Ascending aorta (tissue), 2 donors: ENCODE results near the gene CCDC28A. TPM values are rescaled to one million over a fixed set of nuclear protein-coding genes. Genes with fewer than 3 reads are reported as not detected.

Source experiments
- DNase-seq, 2 donors: peaks; one replicate each; pipeline ENCODE4 v3.0.0-alpha.2; 2019; ENCODE audit warnings: low spot score in 2 of 2
- H3K27ac ChIP-seq, 2 donors: fragments of 200-600 bp; sonication (generic); one replicate each; pipeline ENCODE4 v1.5.1; 2016 to 2017; ENCODE audit warnings: mild to moderate bottlenecking in 1 of 2
- H3K27me3 ChIP-seq: fragments of 200-600 bp; sonication (generic); one replicate; pipeline ENCODE4 v1.5.1; 2017
- H3K36me3 ChIP-seq, 2 donors: fragments of 200-600 bp; sonication (generic); one replicate each; pipeline ENCODE4 v1.5.1; 2016
- H3K4me1 ChIP-seq, 2 donors: fragments of 200-600 bp; sonication (generic); one replicate each; pipeline ENCODE4 v1.5.1; 2016 to 2017; ENCODE audit warnings: mild to moderate bottlenecking in 1 of 2
- H3K4me3 ChIP-seq, 2 donors: fragments of 200-600 bp; sonication (generic); one replicate each; pipeline ENCODE4 v1.5.1; 2016 to 2017; ENCODE audit warnings: mild to moderate bottlenecking in 1 of 2
- H3K9me3 ChIP-seq, 2 donors: fragments of 200-600 bp; sonication (generic); one replicate each; pipeline ENCODE4 v1.5.1; 2016
- intact Hi-C: fragments of 100-400 bp; cut with DNase I; formaldehyde crosslinking; loops from one replicate; pipeline ENCODE4 v1.15.1; 2023
- total RNA-seq: library from RNA; depleted of rRNA; stranded (reverse); fragments of >200 nt; gene quantifications from one replicate; pipeline ENCODE4 v1.1.0, GENCODE V29; 2016
- TF ChIP-seq, protein P1 (sequence below), 3 experiments: fragments of 200-600 bp in 2 of 3; fragments of 450-650 bp in 1 of 3; sonication (generic) in 2 of 3; IDR thresholded peaks; one replicate each; pipeline ENCODE4 v1.5.1; 2016 to 2019; ENCODE audit warnings: antibody characterized with exemption in 3 of 3, mild to moderate bottlenecking in 1 of 3, moderate library complexity in 1 of 3

Gene CCDC28A
- total RNA-seq, 1 donor from 2014 or later, result 0.32 TPM

DNA sequence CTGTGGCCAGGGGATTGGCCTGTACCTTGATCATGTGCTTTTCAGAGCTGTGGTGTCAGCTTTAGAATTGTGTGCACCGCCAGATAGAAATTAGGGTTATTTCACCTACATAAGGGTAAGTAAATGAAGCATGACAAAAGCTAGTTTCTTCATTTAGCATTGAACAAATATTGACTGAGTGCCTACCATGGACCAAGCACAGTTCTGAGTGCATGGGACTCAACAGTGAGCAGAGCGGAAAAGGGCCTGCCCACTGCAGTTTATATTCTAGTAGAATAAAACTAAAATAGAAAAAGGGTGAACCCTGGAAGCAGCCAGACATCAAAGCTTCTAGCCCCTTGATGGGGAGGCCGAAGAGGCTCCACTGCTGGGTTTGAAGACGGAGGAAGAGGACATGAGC is 48.0 kb downstream of the CCDC28A start:
- intact Hi-C loops, result no loop called here
- Histone ChIP-seq H3K36me3 (no peaks in the 10 kb centered on the region), H3K4me1 (no peaks in the 10 kb centered on the region), H3K4me3 (no peak overlapping the region), H3K27ac (no peak overlapping the region), H3K27me3 (no peaks in the 10 kb centered on the region), H3K9me3 (no peaks in the 10 kb centered on the region)
- TF ChIP-seq, protein P1, sequence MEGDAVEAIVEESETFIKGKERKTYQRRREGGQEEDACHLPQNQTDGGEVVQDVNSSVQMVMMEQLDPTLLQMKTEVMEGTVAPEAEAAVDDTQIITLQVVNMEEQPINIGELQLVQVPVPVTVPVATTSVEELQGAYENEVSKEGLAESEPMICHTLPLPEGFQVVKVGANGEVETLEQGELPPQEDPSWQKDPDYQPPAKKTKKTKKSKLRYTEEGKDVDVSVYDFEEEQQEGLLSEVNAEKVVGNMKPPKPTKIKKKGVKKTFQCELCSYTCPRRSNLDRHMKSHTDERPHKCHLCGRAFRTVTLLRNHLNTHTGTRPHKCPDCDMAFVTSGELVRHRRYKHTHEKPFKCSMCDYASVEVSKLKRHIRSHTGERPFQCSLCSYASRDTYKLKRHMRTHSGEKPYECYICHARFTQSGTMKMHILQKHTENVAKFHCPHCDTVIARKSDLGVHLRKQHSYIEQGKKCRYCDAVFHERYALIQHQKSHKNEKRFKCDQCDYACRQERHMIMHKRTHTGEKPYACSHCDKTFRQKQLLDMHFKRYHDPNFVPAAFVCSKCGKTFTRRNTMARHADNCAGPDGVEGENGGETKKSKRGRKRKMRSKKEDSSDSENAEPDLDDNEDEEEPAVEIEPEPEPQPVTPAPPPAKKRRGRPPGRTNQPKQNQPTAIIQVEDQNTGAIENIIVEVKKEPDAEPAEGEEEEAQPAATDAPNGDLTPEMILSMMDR (IDR thresholded peaks at IDR 0.05), result no peak
- DNase-seq, result no peak

DNA sequence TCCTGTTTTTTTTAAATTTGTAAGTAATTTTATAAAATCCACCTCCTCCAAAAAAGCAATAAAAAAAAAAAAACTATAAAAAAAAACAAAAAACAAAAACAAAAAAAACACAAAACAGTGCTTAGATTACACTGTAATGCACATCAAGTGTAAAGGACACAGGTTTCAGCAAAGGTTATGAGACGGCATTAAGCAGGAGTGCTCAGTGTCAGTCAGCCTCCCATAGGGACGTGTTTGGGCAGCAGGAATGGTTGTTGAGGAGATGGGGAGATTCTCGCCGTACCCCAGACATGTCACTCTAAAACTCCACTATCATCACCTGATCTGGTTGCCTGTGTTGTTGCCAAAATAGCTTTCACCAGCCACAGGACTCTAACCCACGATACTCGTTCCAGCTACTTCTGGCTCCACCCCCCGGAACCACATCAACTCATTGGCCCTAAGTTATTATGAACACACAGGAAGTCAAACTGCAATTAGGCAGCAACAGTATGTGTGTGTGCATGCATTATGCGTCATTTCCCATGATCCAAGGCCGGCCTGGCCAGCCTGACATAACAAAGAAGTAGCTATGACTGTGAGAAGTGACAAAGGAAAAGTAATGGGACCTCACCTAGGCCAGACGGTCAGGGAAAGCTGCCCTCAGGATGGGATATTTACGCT is 51.0 kb downstream of the CCDC28A start:
- H3K4me1 ChIP-seq, result no peaks in the 10 kb centered on the region
- DNase-seq, result no peak
- intact Hi-C loops, result no loop called here
- H3K4me3 ChIP-seq, result no peak overlapping the region
- H3K9me3 ChIP-seq, result no peaks in the 10 kb centered on the region
- TF ChIP-seq, protein P1 (IDR thresholded peaks at IDR 0.05), result no peak
- H3K27me3 ChIP-seq, result no peaks in the 10 kb centered on the region
- H3K36me3 ChIP-seq, result no peaks in the 10 kb centered on the region
- no peak overlapping the region for H3K27ac ChIP-seq

DNA sequence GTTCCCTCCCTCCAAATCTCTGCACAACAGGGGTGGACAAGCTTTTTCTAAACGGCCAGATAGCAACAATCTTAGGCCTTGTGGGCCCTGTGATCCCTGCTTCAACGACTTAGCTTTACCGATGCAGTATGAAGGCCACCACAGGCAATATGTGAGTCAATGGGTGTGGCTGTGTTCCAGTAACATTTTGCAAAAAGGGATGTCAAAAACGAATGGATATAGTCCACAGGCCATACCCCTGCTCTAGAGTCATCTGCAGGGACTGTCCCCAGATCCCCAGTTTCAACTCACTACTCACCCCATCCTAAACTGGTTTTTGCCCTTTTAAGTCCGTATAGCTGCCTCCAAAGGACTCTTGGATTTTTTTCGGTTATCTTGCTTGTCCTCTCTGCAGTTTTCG is 56.7 kb downstream of the CCDC28A start:
- intact Hi-C loops, result no loop called here
- H3K9me3 ChIP-seq, result no peaks in the 10 kb centered on the region
- DNase-seq, result no peak
- no peaks in the 10 kb centered on the region for H3K36me3 ChIP-seq
- TF ChIP-seq, protein P1 (IDR thresholded peaks at IDR 0.05), result no peak
- H3K4me1 ChIP-seq, result no peaks in the 10 kb centered on the region
- no peaks in the 10 kb centered on the region for H3K27me3 ChIP-seq
- H3K4me3 ChIP-seq, result no peak overlapping the region
- H3K27ac ChIP-seq, result no peak overlapping the region

DNA sequence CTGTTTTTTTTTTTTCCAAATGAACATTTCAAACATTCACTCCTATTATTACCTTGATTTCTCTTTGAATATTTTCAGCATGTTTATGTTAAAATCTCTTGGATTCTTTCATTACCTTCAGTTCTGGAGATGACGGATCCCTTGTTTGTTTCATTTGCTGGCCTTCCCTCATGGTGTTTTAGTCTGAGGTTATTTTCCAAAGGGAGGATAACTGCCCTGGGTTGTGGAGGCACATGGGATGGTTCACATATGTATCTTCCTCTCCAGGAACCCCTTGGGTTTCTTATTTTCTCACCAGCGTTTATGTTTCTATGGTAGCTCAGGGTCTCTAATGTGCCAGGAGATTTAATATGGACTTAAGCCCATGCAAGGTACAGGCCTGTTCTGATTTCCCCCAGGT is 58.6 kb downstream of the CCDC28A start:
- H3K4me1 ChIP-seq, result no peaks in the 10 kb centered on the region
- no peaks in the 10 kb centered on the region for H3K9me3 ChIP-seq
- no peaks in the 10 kb centered on the region for H3K36me3 ChIP-seq
- no peak for DNase-seq
- no peak overlapping the region for H3K4me3 ChIP-seq
- TF ChIP-seq, protein P1 (IDR thresholded peaks at IDR 0.05), result no peak
- no peak overlapping the region for H3K27ac ChIP-seq
- no peaks in the 10 kb centered on the region for H3K27me3 ChIP-seq
- intact Hi-C loops, result no loop called here

DNA sequence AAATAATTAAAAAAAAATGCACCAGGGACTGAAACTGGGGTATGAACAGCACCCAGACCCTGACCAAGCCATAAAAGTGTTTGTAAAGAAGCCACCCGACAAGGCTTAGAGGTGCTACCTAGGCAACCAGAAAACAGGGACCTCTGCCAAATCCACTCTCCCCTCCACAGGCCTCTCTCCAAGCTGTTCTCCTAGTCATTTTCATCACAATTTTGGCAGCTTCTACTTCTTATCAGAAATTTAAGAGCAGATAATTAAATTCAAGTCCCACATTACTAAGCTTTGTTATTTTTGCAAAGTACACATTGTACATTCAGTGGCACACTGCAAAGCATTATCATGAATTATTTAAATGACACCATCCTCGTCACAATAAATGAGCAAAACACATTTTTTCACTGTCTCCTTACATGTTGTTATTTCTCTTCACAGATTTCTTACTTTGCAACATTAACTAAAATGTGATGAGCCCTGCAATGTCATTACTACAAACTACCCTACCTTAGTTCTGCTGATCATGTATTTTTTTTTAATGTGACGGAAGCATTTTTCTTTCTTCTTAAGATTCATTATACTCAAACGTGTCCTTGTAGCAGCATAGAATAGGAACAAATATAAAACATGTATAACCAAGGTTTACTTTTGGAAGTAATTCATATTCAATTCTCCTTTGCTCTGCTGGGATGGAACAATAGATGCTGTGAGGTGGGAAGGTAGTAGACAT is 60.4 kb downstream of the CCDC28A start:
- H3K36me3 ChIP-seq, result no peaks in the 10 kb centered on the region
- DNase-seq, result no peak
- H3K4me3 ChIP-seq, result no peak overlapping the region
- no peak overlapping the region for H3K27ac ChIP-seq
- no peaks in the 10 kb centered on the region for H3K27me3 ChIP-seq
- no peaks in the 10 kb centered on the region for H3K4me1 ChIP-seq
- intact Hi-C loops, result no loop called here
- H3K9me3 ChIP-seq, result no peaks in the 10 kb centered on the region
- TF ChIP-seq, protein P1 (IDR thresholded peaks at IDR 0.05), result no peak
